Measurements from ENCODE around the gene NSG1. TPM values are rescaled to one million over a fixed set of nuclear protein-coding genes. Genes with fewer than 3 reads are reported as not detected.

The NSG1 gene
- total and polyA plus RNA-seq, 2 of the 8 experiments (the other 6 are each of a cell fraction or from before 2014, with no cell fraction given) = 35.7 to 61.4 TPM

DNA sequence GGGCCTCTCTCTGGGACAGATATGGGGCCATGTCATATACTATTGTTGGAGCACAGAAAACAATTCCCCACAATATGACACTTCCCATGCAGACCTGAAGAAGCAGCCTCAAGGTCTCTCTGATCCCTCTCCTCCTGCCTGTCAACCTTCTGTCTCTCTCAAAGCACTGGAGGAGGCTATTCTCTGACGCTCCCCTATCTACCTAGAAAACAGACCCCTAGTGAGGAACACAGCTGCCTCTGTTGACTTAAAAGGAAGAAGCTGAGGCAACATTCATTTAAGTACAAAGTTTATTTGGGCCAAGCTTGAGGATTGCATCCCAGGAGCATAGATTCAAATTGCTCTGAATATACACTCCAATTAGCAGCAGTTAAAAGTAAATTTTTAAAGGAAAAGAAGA, 39.3 kb upstream of the NSG1 start (continued):
- TF ChIP-seq MAFK (IDR thresholded peaks at IDR 0.05; ENCODE audit: low read depth, low read length) = no peak

All from H1 (cell line).